HG02798 (cell line): ENCODE data around the gene SFXN2.

ENCODE experiments used
- ATAC-seq: cut with Tn5 transposase; IDR thresholded peaks from one replicate; pipeline ENCODE4 v1.9.1; 2021; ENCODE audit warnings: mild to moderate bottlenecking; ENCODE audit not compliant: unreplicated experiment, poor library complexity

SFXN2 gene

DNA sequence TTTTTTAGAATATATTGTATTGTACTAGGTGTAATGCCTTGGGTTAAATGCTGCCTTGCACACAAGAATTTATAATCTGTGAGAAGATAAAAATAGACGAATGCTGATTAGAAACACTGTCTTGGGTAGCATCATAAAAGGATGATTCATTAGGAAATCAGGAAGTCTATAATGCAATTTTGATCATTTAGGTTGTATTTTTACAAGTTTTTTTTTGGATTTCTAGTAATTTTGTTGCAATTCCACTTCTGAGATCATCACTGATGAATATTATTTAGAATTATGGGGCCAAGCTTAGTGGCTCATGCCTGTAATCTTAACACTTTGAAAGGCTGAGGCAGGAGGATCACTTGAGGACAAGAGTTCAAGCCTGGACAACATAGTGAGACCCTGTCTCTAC, 58.9 kb downstream of the SFXN2 start:
- no peak for ATAC-seq

DNA sequence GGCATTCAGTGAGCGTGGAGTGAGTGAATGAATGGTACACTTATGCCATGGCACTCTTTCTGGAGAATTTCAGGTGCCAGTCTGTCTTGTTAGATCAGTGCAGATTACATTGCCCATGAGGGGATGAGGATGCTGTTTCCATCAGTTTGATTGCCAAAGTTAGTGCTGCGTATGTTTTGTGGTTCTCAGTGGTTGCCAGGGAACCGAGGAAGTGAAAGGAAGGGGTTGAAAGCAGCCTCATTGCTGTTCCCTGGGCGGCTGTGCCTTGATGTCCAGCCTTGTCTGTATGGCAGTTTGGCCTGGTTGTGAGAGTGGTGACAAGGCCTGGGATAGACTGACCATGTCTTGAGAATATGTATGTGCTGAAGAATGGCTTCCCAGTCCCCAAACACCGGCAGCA, 59.5 kb downstream of the SFXN2 start:
- no peak for ATAC-seq

DNA sequence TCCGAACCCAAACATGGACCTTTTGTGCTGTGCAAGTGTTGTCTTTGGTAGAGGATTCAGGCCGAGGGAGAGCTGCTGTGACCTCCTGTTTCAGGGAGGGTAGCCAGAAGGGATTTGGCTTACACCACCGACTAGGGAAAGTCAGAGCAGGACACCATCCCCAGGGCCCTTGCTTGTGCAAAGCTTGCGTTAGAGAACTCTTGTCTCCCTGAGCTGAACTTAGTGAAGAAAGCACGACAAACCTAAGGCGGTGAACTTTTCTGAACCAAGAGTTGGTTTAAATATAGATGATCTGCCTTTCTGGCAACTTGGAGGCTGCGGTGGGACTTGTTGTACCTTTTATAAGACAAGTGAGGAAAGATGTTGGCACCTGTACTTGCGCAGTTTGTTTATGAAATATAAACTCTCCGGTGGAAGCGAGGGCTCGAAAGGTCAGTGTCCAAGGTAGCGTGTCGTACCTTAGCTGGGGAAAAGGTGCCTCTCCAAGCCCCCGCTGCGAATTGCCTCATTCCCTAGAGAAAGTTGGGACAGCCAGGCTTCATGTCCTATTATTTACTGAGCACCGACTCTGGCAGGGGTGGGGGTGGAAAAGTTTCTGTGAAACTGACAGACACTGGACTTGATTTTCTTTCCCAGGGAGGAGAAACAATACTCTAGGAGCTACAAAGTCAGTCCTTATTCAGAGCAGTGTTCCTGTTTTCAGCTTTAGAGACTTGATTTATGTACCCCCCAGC, 60.9 kb downstream of the SFXN2 start:
- no peak for ATAC-seq

DNA sequence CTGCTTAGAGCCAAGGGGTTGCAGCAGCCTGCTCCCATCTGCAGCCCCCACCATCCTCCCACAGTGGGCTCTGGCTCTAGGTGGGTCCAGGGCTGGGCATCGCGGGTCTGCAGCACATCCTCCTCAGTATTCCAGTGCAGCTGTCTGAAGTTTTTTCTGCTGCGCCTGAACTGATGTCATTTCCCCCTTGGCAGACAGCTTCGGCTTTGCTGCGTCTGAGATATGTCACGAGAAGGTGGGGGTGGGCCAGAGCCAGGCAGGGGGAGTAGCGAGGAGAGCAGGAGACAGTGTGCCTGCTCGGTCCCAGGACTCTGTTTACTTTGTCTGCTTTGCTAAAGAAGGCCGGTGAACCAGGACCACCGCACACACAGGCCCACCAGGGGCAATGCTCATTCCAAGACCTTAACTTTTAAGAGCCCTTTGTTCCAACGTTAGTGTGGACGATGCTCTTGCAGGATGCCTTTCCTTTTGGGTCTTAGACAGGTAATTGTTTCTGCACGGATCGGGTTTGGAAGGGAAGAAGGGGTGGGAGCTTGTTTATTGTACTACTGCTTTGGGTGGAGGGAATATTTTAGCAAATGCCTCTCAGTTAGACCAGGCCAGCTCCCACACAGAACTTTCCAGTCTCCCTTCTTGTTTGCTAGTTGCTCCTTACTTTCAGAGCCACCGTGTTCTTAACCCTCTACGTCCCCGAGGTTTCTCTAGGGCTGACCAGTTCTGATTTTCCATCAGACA, 61.7 kb downstream of the SFXN2 start:
- no peak for ATAC-seq

DNA sequence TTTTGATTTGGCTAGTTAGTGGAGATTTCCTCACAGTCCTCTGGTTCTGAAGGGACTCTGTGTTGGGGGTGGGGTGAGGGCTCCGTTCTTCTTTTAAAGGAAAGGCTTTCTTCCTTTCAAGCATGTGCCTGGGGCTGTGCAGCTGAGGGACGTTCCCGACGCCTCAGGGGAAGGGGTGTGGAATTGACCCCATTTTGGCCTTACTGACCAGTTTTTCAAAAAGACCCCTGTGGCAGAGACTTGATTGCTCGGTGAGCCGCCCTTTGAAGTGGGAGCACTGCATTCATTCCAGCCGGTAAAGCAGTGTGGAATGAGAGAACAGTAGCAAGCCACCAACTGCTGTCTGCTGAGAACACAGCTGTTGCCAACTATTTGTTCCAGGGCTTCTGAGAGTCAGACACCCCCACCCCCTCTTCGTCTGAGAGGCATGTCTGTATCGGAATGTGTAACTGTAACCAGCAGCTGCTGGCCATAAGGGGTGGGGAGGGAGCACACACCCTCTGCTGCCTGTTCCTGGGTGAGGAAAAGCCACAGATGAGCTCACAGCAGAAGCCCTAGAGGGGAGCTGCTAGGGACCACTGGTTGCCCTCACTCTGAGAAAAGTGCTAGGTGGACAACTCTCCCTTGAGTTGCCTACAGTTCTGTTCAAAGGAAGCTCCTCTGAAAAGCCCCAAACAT, 62.5 kb downstream of the SFXN2 start:
- no peak for ATAC-seq

DNA sequence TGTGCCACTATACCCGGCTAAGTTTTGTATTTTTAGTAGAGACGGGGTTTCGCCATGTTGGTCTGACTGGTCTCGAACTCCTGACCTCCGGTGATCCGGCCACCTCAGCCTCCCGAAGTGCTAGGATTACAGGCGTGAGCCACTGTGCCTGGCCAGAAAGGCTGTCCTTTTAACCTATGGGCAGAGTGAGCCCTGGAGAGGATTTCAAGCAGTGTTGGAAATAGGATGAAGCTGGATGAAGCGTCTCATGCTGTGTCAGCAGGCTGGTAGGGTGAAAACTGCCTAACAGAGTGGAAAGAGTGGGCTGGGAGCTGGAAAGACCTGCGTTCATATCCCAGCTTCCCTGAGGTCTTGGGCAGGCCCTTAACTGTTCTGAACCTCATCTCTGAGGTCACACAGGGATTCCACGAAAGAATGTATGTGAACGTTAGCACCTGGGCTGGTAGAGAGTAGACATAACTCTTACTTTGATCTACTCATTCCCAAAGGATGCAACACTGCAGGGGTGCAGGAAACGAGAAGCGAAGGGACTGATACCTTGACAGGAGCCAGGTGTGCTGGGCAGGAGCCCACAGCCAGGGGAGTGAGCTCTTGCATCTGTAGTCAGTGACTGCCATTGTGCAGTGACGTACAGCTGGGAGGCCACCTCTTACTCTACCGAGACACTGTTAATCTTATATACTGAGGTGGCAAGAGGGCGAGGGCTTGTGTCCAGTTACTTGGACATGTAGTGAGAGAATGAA, 63.4 kb downstream of the SFXN2 start:
- ATAC-seq = no peak

DNA sequence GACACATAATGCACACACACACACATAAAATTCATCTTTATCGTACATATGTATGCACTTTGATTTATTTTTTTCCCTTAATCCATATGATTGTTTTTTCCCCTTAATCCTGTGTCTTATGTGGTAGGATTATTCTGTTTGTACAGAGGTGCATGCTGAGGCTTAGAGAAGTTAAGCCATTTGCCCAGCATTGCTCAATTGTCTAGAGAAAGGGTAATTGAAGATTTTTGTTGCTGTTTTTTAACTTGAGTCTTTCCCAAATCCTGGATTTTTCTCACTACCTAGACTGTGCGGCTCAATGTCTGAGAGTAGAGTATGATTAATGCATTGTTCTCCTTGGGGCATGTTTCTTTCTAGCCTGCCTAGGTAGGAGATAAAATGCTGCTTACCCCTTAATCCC, 64.3 kb downstream of the SFXN2 start:
- no peak for ATAC-seq

DNA sequence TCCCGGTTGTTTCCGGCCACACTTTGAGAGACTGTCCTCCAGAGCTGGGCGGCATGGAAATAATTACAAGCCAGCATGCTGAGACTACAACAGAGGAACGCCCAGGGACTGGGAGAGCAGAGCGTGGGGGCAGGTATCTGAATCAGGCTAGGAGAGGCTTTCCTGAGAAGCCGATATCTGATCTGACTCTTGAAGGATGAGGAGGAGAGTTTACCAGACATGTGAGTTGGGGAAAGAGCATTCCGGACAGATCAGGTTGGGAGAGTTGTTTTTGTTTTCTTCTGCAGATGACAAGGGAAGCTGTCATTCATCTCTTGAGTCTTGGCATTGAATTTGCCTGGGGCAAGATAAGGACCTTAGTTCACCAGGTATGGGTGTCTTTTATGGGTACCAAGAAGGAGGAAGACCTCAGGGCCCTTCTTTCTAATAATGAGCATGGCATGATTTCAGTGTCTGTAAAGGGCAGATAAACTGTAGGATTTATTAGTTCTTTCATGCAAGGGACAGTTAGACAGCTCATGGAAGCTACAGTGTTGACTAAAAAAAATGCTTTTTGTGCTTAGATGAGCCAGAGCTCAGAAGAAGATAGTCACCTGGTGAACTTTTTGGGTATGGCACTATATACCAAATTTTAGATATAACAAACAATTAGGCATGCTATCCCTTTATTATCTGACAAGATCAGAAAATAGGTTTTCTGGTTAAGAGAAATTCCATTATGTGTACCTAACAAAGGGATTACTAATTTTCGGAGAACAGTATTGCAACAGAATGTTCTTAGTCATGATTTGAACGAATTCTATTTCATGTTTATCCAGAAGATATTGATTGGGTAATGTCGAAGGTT, 65.5 kb downstream of the SFXN2 start:
- no peak for ATAC-seq

DNA sequence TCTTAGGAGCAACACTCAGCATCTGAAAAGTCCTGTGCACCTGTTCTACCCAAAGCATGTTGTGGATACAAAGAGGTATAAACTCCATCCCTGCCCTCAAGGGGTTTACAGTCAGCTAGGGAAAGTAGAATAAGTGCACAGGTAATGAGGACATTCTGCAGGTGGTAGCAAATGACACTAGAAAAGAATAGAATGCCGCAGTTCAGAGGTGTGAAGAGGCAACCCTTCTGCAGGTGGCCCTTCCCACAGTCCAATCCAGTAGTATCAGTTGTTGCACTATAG, 66.0 kb downstream of the SFXN2 start:
- ATAC-seq = no peak

DNA sequence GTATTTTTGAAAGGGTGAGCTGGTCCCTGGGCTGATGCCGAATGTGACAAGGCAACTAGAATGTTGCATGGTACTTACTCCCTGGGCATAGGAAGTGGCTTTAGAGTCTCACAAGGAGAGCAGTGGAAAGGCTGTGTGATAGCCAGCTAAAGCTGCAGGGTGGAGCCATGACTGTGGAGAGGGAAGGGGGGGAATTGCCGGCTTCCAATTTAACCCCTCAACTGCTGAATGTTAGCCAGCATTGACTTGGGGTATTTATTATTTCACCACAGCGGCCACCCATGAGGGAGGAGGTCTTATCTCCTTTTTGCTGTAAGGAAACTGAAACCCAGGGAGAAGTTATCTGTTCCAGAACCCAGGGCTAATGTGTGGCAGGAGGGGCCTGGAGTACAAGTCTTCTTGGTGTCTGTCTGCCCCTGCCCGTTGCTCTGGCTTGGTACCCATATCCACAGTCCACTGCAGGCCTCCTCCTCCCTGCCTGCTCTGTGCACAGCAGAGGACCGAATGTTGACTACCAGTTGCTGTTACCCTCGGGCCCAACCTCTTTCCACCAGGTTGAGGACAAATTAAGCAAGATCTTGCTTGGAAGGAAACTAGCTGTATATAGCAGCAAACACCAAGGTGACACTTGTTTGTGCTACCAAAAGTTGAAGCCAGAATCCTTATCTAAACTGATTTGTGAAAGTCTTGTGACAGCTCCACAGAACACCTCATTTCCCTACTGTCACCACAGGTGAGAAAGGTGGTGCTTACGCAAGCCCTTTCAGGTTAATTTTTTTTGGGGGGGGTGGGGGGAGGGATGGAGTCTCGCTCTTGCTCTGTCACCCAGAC, 66.9 kb downstream of the SFXN2 start:
- ATAC-seq = no peak

DNA sequence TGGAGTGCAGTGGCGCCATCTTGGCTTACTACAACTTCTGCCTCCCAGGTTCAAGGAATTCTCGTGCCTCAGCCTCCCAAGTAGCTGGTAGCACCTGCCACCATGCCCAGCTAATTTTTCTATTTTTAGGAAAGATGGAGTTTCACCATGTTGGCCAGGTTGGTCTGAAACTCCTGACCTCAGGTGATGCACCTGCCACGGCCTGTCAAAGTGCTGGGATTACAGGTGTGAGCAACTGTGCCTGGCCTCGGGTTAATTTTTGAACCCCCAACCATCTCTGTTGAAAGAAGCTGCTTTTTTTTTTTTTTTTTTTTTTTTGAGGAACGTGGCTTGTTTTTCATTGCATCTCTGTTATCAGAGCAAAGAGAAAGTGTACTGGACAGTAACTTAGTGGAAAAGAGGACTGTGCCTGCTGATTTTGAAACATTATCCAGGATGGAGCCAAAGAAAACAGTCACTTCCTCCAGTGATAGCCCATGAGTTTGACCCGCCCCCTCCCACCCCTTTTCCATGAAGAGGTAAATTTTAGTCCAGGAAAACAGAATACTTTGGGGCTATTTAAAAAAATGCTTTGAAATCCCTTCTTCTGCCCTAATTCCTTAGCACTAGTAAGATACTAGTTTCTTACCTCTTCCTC, 67.6 kb downstream of the SFXN2 start:
- ATAC-seq = no peak

DNA sequence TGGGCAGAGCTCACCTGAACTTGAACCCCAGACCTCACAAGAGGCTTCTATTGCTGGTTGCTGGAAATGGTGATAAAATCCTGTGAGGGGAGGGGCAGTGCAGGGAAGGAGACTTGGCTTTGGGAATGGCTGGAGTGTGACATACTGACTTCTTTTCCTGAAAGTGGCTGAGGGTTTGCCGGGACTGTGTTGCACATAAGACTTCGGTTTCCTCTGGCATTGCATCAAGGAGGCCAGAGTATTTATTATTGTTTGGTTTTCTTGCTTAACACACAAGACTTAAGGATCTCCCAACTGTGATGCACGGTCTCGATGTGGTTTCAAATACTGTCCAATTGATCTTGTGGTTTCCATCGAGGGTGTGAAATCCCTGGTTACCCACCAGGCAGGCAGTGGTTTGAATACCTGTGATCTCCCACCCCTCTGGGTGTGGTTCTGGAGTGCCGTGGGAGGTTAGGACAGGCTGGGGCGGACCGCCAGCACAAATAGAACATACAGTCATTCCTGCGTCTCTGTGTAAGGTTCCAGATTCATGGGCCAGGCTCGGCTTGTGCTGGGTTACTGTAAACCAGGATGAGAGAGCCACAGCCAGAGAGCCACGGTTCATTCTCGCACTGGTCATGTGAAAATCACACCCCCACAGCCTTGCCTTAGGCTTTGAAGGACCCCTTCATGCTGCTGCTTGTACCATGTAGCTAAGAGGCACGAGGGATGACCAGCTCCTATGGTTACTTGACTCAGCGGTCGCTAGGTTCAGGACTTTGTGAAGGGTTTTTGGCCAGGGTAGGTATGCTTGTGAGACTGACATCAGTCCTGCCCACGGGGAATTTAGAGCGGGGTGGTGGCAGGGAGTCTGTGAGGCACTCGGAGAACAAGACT, 68.5 kb downstream of the SFXN2 start:
- ATAC-seq = no peak

DNA sequence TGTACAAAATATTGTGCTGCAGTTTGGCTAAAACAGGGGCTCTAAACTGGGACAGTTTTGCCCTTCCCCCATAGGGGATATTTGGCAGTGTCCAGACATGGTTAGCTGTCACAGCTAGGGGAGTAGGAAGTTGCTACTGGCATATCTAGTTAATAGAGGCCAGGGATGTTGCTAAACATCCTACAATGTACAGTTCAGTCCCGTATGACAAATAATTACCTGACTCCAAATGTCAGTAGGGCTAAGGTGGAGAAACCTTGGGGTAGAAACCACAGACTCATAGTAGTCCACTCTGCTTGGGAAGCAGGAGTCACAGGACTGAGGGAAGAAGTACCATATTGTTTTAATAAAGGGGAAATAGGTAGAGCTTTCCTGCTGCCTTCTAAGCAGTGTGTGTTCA, 69.1 kb downstream of the SFXN2 start:
- no peak for ATAC-seq

DNA sequence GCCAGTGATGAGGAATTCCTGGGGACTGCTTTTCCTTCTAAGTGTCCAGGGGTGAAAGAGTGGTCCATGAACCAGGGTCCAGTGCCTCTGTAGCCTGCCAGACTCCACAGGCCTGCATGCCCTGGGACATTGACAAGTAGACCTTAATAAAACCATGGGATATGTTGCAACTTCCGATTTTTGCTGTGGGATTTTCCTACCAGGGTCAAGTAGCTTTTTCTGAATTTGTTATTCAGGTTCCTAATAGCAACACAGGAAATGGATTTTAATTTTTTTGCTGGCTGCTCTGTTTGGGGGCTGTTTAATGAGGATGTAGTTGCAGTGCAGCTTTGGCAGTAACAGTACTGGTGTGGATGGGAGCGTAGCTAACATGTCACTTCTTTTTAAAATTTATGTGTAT, 71.4 kb downstream of the SFXN2 start:
- no peak for ATAC-seq

DNA sequence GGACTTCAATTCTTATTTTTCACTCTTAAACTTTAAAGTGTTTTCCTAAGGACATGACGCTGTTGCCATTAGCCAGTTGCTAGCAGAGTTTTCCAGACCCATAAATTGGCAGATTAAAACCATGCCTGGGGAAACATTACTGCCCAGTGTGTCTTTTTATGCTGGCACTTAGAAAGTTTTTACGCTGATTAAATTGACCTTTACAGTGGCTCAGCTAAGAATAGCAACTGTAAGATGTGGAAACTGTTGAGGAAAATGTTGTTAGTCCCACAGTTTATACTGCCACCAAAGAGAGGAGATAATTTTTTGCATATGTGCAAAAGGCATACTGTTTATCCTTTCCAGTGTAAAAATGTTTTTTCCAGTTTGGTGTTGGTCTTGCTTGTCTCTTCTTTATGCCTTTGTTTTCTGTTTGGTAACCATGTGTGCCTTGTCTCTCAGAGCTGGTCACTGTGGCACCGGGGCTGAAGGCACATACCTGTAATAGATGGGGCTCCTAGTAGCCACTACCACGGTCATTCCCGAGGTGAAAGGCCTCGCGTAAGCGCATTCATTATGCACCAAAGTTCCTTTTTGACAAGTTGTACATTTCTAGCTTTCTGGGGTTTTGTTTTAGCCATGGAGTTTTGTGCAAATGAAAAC, 77.4 kb downstream of the SFXN2 start:
- ATAC-seq = no peak
